HG02642 (cell line): Measurements from ENCODE around the gene NCDN.
A peak's percentile ranks its signal among the peaks of the same experiment; 100 is the strongest.

Source experiments
- ATAC-seq: cut with Tn5 transposase; IDR thresholded peaks from one replicate; pipeline ENCODE4 v1.9.1; 2021; ENCODE audit warnings: mild to moderate bottlenecking; ENCODE audit not compliant: unreplicated experiment, poor library complexity

The NCDN gene

GRCh38 chr1:35557611-35558373 is at the start of gene NCDN:
Gene NCDN (plus strand): TSS chr1:35557799. CDS start chr1:35558191, 392 bp downstream.
- peak; percentile 87 for ATAC-seq

GRCh38 chr1:35507947-35508346 is 49.7 kb upstream of the NCDN start:
- no peak for ATAC-seq

DNA sequence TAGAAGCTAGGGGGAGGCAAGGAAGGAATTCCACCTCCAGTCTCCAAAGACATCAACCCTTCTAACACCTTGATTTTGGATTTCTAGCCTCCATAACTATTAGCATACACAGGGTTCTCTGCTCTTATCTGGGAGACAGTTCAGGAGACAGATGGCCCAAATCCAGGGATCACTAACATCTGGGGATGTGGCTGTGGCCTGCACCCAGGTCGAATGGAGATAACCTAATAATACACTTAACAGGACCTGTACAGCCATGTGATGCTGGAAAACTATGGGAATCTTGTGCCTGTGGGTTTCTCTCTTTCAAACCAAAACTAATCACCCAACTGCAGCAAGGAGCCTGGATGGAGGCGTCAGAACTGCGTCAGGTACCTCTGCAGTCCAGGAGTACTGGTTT is 48.0 kb upstream of the NCDN start:
- ATAC-seq, result no peak

DNA sequence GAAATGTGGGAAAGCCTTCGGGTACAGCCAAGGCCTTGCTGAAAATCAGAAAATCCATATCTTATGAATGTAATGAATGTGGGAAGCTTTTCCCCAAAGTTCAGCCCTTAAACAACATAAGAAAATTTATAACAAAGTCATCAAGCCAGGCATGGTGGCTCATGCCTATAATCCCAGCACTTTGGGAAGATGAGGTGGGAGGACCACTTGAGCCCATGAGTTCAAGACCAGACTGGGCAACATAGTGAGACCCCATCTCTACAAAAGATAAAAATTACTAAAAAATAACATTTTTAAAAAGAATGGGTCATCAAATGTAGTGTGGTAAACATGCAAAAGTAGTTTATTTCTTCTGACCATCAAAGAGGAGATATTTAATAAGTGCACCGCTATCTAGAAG is 46.3 kb upstream of the NCDN start:
- ATAC-seq, result no peak

DNA sequence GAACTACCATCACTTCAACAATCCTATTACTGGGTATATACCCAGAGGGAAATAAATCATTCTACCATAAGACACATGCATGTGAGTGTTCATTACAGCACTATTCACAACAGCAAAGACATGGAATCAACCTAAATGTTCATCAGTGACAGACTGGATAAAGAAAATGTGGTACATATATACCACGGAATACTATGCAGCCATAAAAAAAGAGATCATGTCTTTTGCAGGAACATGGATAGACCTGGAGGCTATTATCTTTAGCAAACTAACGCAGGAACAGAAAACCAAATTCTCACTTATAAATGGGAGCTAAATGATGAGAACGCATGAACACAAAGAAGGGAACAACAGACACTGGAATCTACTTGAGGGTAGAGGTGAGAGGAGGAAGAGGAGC is 39.4 kb upstream of the NCDN start:
- no peak for ATAC-seq

DNA sequence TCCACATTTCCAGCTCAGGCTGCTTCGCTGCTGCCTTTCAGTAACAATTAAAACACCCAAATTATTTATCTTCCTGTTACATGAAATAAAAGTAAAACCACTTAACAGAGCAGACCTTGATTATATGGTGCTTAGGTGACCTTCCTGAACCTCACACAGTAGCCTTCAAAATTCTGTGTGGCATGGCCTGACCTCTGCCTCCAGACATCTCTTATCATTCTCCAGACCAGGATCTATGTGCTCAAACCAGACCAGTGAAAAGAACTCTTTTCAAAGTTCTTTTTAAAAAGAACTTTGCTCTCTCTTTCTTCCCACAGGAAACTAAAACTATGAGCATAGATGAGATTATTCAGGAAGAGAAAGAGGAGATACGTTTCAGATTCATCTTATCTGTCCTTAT is 38.2 kb upstream of the NCDN start:
- no peak for ATAC-seq

DNA sequence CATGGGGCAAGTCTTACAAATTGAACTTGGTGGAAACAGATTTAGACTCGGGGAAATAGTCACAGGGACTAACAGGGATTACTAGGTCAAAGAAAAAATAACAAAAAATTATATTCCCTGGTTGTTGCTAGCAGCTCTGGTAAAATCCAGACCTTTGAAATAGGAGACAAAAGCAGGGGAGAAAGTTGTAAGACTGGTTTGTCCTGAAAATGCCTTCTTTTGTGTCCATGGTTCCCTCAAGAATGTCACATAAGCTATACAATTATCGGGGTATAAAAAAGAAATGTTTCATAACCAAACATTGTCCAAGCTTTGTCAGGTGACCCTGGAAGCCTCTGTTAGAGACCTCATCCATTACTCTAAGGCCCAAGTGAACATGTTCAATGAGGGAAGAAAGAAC is 33.5 kb upstream of the NCDN start:
- ATAC-seq, result no peak

DNA sequence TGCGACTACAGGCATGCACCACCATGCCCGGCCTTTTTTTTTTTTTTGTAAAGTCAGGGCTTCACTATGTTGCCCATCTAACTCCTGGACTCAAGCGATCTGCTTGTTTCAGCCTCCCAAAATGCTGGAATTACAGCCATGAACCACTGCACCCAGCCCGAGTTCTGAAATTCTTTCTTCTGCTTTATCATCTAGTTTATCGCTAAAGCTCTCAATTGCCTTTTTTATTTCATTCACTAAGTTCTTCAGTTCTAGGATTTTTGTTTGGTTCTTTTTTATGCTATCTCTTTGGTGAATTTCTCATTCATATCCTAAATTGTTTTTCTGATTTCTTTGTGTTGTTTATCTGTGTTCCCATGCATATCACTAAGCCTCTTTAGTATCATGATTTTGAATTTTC is 27.4 kb upstream of the NCDN start:
- ATAC-seq, result no peak

DNA sequence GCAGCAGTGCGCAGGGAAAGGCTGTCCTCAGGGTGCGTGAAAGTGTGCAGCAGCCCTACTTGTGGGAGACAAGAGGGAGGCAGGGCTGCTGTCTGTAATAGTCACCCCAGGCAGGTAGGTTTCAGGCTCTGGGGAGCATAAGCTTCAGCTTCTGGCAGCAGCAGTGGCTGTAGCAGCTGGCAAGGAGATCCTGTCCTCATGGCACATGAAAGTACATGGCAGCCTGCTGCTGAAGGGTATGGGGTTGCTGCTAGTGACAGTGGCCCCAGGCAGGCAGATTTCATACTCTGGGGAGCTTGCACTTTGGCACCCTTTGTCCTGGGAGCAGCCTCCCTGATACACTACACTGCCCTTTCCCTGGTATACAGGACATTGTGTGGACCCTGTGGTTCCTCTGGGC is 26.7 kb upstream of the NCDN start:
- no peak for ATAC-seq

DNA sequence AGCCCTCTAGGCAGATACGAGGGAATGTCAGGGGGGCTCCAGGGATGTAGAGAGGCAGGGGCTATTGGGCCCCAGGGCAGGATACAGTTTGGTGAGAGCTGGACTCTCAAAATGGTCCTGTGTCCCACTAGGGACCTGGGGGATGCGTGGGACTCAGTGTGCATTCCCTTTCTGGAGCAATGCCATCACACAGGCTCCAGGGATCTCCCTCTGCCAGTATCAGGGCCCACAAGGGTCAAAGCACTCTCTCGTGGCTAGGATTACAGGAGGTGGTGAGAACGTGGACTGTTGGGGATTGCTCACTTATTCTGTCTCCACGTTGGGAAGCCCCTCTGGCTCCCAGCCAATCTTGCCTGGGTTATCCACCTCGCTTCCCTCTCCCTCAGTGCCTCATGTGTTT is 26.2 kb upstream of the NCDN start:
- no peak for ATAC-seq

DNA sequence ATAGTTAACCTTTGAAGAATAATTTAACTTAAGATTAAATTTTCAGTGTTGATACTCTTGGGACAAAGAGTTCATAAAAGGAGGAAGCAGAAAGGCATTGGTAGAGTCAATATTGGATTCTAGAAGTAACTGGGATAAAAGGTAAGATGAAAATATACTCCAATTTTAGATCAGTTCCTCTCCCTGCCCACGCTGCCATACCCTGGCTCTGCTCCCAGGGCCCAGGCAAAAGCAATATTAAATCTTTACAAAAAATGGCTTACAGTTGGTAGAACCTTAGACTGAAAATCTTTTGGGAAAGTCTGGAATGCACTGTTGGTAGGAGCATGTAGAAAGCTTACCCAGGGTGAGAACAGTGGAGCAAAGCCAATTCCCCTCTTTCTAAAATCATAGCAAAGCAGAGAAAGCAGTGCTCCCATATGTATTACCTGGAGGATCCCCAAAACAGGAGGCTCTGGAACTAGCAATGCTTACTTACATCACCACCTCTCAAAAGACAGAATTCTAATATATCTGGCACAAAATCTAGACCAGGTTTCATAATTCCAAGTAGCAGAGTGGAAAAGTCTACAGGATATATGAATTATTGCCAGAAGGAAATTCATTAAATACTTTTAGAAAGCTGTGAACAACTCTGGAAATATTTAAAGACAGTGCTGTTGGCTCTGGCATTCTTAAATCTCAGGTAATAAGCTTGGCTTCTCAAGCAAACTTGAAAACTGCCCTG is 24.9 kb upstream of the NCDN start:
- ATAC-seq, result no peak

DNA sequence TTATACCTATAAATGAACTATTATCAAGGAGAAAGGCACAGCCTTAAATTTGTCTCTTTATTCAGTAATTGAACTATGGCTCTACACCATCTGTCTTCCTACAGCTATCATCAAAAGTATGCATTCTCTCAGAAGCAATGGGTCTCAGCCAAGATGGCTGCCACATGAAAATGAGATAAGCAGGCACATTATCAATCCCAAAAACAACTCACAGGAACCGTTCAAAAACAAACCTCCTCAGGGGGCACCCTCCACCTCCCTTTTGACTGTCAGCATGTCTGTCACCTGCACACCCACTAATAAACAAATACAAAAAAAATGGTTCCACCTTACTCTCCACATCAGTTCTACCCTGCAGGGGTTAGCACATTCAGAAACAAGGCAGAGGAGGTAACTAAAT is 24.0 kb upstream of the NCDN start:
- no peak for ATAC-seq

DNA sequence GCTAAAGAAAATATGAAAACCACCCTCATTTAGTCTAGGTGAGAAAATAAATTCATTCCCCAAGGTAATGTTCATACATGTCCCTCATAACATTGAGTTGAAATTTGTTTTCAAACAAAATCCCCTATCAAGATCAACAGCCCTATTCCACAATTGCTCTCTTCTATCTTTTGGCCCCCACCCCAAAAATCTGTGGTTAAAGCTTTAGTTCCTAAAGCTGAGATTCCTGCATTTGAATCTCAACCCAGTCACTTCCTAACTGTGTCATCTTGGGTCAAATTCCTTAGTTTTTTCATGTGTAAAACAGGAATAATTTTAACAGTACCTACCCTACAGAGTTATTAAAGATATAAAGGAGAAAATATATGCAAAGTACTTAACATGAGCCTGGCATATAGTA is 22.4 kb upstream of the NCDN start:
- ATAC-seq, result no peak

GRCh38 chr1:35536556-35537162 is 20.9 kb upstream of the NCDN start:
- no peak for ATAC-seq

DNA sequence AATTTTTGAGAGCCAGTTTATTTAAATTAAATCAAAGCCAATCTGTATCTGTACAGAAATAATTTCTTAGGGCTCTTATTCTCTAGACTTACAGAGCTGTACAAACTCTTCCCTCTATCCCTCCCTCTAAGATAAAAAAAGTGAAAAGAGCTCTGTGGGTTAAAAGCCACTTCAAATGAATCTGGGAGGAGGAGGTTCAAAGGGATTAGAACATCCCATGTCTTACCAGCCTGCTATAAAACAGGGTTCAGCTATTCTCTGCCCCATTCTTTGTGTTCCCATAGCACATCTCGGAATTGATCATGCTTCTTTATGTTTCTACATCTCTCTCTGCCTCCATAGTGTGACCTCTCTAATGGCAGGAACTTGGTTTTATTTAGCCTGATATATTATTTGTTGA is 19.8 kb upstream of the NCDN start:
- no peak for ATAC-seq

DNA sequence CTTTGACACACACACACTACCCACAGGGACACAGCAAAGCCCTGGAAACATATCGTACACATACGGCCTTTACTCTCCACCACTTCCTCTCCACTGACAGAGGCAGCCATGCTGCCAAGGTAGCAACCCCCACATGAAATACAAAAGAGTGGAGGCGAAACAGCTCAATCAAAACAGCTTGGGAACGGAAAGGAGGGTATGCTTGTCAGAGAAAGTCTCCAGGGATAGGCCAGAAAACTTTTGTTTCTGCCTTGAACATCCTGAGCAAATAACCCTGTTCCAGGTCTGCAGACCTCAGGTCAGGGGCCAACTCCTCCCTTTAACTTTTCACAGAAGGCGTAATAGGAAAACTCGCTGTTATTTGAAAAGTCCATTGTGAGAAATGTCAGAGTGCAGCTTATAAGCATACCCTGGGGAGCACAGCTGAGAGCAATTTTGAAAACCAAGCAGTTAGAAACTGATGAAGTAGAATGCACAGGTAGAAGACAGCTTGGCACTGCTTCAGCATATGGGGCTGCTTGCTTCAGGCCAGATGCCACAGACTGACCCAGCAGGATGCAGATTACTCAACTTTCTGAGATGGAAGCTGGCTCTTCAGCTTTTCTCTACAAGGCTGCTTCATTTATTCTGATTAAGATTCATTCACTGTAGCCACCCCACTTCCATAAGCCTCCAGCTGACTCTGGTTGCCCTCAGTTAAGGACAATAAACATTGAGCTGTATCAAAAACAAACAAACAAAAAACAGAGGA is 18.4 kb upstream of the NCDN start:
- ATAC-seq, result peak; percentile 50

- peak; percentile 31 for ATAC-seq
Observed at GRCh38 chr1:35539824-35540261, 17.8 kb upstream of the NCDN start.

- ATAC-seq, result no peak
Observed at GRCh38 chr1:35544976-35545375, 12.6 kb upstream of the NCDN start.

DNA sequence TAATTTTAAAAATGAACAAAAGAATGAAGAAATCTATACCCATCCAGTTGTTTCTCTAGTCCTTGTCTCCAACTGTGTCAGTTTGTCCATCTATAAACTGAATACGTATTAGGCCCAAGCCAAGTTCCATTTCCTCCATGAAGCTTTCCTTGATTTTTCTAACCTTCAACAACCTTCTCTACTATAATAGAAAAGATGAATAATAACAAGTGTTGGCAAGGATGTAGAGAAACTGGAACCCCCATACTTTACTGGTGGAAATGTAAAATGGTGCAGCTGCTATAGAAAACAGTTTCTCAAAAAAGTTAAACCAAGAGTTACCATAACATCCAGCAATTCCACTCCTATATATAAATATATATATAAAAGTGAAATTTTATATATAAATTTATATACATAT is 11.0 kb upstream of the NCDN start:
- ATAC-seq, result no peak

DNA sequence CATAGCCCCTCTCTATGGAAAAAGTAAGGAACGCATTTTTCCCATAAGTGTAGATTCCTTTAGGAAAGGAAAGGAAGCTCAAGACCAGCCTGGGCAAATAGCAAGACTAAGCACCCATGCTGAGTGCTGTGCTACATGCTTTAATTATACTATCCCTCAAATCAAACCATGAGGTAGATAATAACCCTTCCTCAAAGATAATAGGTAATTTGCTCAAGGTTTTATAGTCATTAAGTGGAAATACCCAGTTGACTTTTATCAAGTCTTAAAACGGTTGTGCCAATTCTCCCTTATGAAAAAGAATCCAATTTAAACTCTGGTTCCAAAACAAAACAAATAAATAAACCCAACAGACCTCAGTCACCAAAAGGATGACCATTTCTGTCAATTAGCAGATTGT is 3.7 kb upstream of the NCDN start:
- no peak for ATAC-seq
